Endothelial cell of umbilical vein (primary cell): Measurements from ENCODE around the gene NANP. TPM values are rescaled to one million over a fixed set of nuclear protein-coding genes. Genes with fewer than 3 reads are reported as not detected.

Source experiments
- BruUV-seq: library from RNA; stranded (reverse); fragments of 400-500 nt; replicated peaks from 2 replicates; lab custom pipeline; 2021; lab: Mats Ljungman, UMichigan
- CTCF ChIA-PET: fragments of 300-600, 350-600 bp; sonication (Branson Sonifier 250); formaldehyde crosslinking; loops from one replicate; lab custom pipeline; 2021; ENCODE audit warnings: antibody characterized with exemption, inconsistent platforms; lab: Charles Lee
- POLR2A ChIA-PET: fragments of 300-600, 350-600 bp; sonication (Branson Sonifier 250); formaldehyde crosslinking; loops from one replicate; lab custom pipeline; 2021; ENCODE audit warnings: antibody characterized with exemption, inconsistent platforms; lab: Charles Lee
- DNase-seq: peaks from one replicate; pipeline ENCODE4 v3.0.0-alpha.2; 2011; ENCODE audit warnings: low read depth, low spot score
- FAIRE-seq: peaks from 2 replicates; lab custom pipeline; 2011; peaks lifted over from hg19 to GRCh38; lab: Jason Lieb, UNC
- H2AFZ ChIP-seq: 2 replicates; pipeline ENCODE4 v1.6.0; 2012; ENCODE audit warnings: low read depth, low read length, control low read depth, inconsistent platforms
- H3K27ac ChIP-seq: 2 replicates; pipeline ENCODE4 v1.5.1; 2011; ENCODE audit warnings: low read depth, mild to moderate bottlenecking, control low read depth, low read length, moderate library complexity; ENCODE audit not compliant: insufficient read depth
- H3K27me3 ChIP-seq, 2 experiments: 2 replicates each; pipeline versions ENCODE4 v1.6.0 to v1.6.1; 2011; ENCODE audit warnings: low read length in 2 of 2, mixed read lengths in 1 of 2; ENCODE audit not compliant: control insufficient read depth in 2 of 2, insufficient read depth in 2 of 2
- H3K36me3 ChIP-seq, 2 experiments: 2 replicates in 1 of 2; 3 replicates in 1 of 2; pipeline ENCODE4 v1.5.1; 2011; ENCODE audit warnings: low read length in 2 of 2, mild to moderate bottlenecking in 1 of 2, moderate library complexity in 1 of 2; ENCODE audit not compliant: control insufficient read depth in 2 of 2, insufficient read depth in 2 of 2; ENCODE audit errors: extremely low read depth in 1 of 2
- H3K4me1 ChIP-seq: 3 replicates; pipeline ENCODE4 v1.5.1; 2011; ENCODE audit warnings: mild to moderate bottlenecking, low read length; ENCODE audit not compliant: control insufficient read depth, insufficient read depth; ENCODE audit errors: extremely low read depth
- H3K4me2 ChIP-seq: 2 replicates; pipeline ENCODE4 v1.6.1; 2011; ENCODE audit warnings: low read length, control low read depth, mixed read lengths; ENCODE audit not compliant: insufficient read depth
- H3K4me3 ChIP-seq, 3 experiments: fragments of 200-600 bp in 1 of 3; sonication (generic), shearing (Covaris generic) in 1 of 3; replicated peaks in 1 of 3; 2 replicates each; pipeline ENCODE4 v1.5.1; 2011 to 2016; ENCODE audit warnings: control low read depth in 3 of 3, low read length in 3 of 3, mild to moderate bottlenecking in 2 of 3, inconsistent platforms in 1 of 3, low read depth in 1 of 3, moderate library complexity in 1 of 3; ENCODE audit not compliant: insufficient read depth in 1 of 3
- H3K79me2 ChIP-seq: 2 replicates; pipeline ENCODE4 v1.6.0; 2012; ENCODE audit warnings: low read length, inconsistent platforms; ENCODE audit not compliant: control insufficient read depth, insufficient read depth
- H3K9ac ChIP-seq: replicated peaks from 2 replicates; pipeline ENCODE3; 2011; ENCODE audit warnings: low read length, control low read depth; ENCODE audit not compliant: insufficient read depth; ENCODE audit errors: extremely low read depth
- H3K9me1 ChIP-seq: replicated peaks from 3 replicates; pipeline ENCODE4 v1.6.0; 2011; ENCODE audit warnings: mild to moderate bottlenecking, low read length; ENCODE audit not compliant: control insufficient read depth, insufficient read depth; ENCODE audit errors: extremely low read depth
- H3K9me3 ChIP-seq: replicated peaks from 2 replicates; pipeline ENCODE4 v1.5.1; 2012; ENCODE audit warnings: low read length, inconsistent platforms; ENCODE audit not compliant: control insufficient read depth, insufficient read depth
- H4K20me1 ChIP-seq: replicated peaks from 2 replicates; pipeline ENCODE3; 2011; ENCODE audit warnings: mild to moderate bottlenecking, low read length; ENCODE audit not compliant: control insufficient read depth, insufficient read depth; ENCODE audit errors: extremely low read depth
- CTCF ChIP-seq, 2 donors: IDR thresholded peaks; 1 replicate in 1 of 2; 2 replicates in 1 of 2; pipeline ENCODE4 v1.5.1; 2011; ENCODE audit warnings: low read length in 2 of 2, mild to moderate bottlenecking in 2 of 2, moderate library complexity in 2 of 2, control low read depth in 1 of 2, inconsistent platforms in 1 of 2, low read depth in 1 of 2; ENCODE audit not compliant: insufficient read depth in 1 of 2; ENCODE audit errors: extremely low read depth in 1 of 2
- EZH2 ChIP-seq: IDR thresholded peaks from 2 replicates; pipeline ENCODE4 v1.6.1; 2012; ENCODE audit warnings: borderline replicate concordance, low read depth, mild to moderate bottlenecking, moderate library complexity, low read length, inconsistent platforms; ENCODE audit not compliant: severe bottlenecking
- FOS ChIP-seq: IDR thresholded peaks from 2 replicates; pipeline ENCODE4 v1.6.1; 2011; ENCODE audit warnings: mild to moderate bottlenecking, low read length, moderate library complexity, borderline replicate concordance; ENCODE audit not compliant: insufficient read depth
- GATA2 ChIP-seq: IDR thresholded peaks from 2 replicates; pipeline ENCODE4 v1.7.0; 2011; ENCODE audit warnings: low read depth, mild to moderate bottlenecking, moderate library complexity, mixed read lengths, low read length; ENCODE audit not compliant: insufficient read length, insufficient read depth
- JUN ChIP-seq: IDR thresholded peaks from 2 replicates; pipeline ENCODE4 v1.6.1; 2011; ENCODE audit warnings: borderline replicate concordance, low read depth; ENCODE audit not compliant: insufficient read length, insufficient read depth
- MAX ChIP-seq: IDR thresholded peaks from 2 replicates; pipeline ENCODE4 v1.6.1; 2011; ENCODE audit not compliant: insufficient read depth, insufficient read length
- MYC ChIP-seq: IDR thresholded peaks from one replicate; pipeline ENCODE4 v1.6.1; 2011; ENCODE audit warnings: mild to moderate bottlenecking, low read depth, low read length
- POLR2A ChIP-seq: IDR thresholded peaks from 2 replicates; pipeline ENCODE4 v1.6.1; 2012; ENCODE audit warnings: low read depth, mild to moderate bottlenecking, control low read depth, low read length
- POLR2AphosphoS5 ChIP-seq: IDR thresholded peaks from 2 replicates; pipeline ENCODE4 v1.6.1; 2012; ENCODE audit warnings: low read depth, mild to moderate bottlenecking, control low read depth, low read length, moderate library complexity; ENCODE audit not compliant: insufficient read depth
- dilution Hi-C: fragments of 300-500 bp; cut with MboI; formaldehyde crosslinking; loops from one replicate; pipeline ENCODE4 v1.15.0; 2019; ENCODE audit warnings: low sequenced_read_pairs; ENCODE audit not compliant: extremely low pct_ligation_motif_present
- intact Hi-C: fragments of 100-400 bp; cut with micrococcal nuclease; formaldehyde crosslinking; loops from one replicate; pipeline ENCODE4 v1.10.0; 2022
- polyA plus RNA-seq, 4 experiments: library from polyadenylated mRNA; depleted of rRNA in 3 of 4; stranded (reverse) in 3 of 4; unstranded in 1 of 4; fragments of >200 nt; gene quantifications; 2 replicates each; pipeline versions ENCODE4 v1.2.1 to v1.2.3, GENCODE V29; 2011 to 2012; ENCODE audit warnings: missing spikeins in 1 of 4
- total RNA-seq: library from RNA; stranded (reverse); gene quantifications from 2 replicates; pipeline ENCODE4 v1.2.3, GENCODE V29; 2021

NANP gene
- total and polyA plus RNA-seq, 2 donors (not counting 3 experiments of a cell fraction or from before 2014, with no cell fraction given): 4.2 to 7.5 TPM

- ChIA-PET POLR2A (no interaction called here), CTCF (interaction anchor here (0.6 kb wide), 1 partner anchor 261 kb away, joined by 4 read pairs; no protein-coding TSS in a partner anchor)
- Histone ChIP-seq H3K9me1 (no peaks in the 10 kb centered on the region), H3K9me3 (no peaks in the 10 kb centered on the region), H4K20me1 (no peaks in the 10 kb centered on the region), H3K36me3 (peaks cover 0 to 5% of the 10 kb centered on the region in 2 experiments), H3K4me1 (peaks cover 11% of the 10 kb centered on the region), H2AFZ (no peak overlapping the region), H3K79me2 (peaks cover 5% of the 10 kb centered on the region), H3K4me2 (no peak overlapping the region), H3K27ac (no peak overlapping the region), H3K4me3 (no peak overlapping the region), H3K9ac (no peak overlapping the region), H3K27me3 (no peaks in the 10 kb centered on the region)
- dilution Hi-C loops: no loop called here
- BruUV-seq: no TSS peak
- TF ChIP-seq FOS: no peak
- no peak for TF ChIP-seq MAX
- TF ChIP-seq JUN: no peak
- TF ChIP-seq MYC: no peak
- TF ChIP-seq CTCF (IDR thresholded peaks at IDR 0.05; ENCODE audit: extremely low read depth in 1 of 2, insufficient read depth in 1 of 2, low read depth in 1 of 2, low read length in 2 of 2): no peak
- TF ChIP-seq POLR2A: no peak
- no peak for TF ChIP-seq EZH2
- TF ChIP-seq POLR2AphosphoS5: no peak
- no peak for TF ChIP-seq GATA2
- DNase-seq (no peak), FAIRE-seq (no peak)
- intact Hi-C loops: loop anchor here (5.0 kb wide), 1 partner anchor 85 kb away; no protein-coding TSS in a partner anchor
These were observed 52.0 kb downstream of the NANP start for GRCh38 chr20:25571817-25572216.
